Measurements from ENCODE around the gene TMEM141.
"Not testable (repeated sequence)": the region's sequence is repeated elsewhere in the genome, so short reads cannot be mapped to it uniquely, and the experiment has no call there.

TMEM141 gene

DNA sequence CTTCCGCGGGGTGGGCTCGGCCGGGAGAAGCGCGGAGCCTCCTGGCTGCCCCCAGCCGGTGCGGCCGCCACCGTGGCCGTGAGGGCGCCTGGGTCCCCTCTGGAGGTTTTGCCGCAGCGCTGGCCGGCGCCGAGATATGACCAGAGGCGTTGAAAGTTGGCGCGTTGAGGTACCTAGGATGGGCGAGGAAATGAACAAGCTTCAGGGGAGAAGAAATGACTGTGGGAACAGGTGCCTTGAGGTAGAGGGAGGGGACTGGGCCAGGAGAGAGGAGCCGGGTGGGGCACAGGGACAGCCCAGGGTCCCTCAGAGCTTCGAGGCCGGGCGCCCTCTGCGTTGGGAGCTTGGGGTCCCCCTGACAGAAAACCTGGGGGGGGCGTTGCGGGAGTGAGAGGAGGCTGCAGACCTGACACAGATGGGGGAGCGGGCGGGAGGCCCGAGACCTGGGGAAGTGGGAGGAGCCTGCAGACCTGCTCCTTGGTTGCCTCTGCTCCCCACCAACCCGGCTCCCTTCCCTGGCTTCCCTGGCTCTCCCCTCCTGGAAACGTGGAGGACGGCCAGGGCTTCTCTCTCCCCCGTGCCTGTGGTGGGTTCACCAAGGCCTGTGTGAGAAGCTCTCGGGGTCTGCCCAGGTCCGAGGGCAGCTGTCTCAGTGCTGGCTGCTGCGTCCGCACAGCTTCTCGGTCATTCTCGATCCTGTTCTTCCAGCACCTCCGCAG lies 30.8 kb downstream of the TMEM141 start:
- DNase-seq = no peak

DNA sequence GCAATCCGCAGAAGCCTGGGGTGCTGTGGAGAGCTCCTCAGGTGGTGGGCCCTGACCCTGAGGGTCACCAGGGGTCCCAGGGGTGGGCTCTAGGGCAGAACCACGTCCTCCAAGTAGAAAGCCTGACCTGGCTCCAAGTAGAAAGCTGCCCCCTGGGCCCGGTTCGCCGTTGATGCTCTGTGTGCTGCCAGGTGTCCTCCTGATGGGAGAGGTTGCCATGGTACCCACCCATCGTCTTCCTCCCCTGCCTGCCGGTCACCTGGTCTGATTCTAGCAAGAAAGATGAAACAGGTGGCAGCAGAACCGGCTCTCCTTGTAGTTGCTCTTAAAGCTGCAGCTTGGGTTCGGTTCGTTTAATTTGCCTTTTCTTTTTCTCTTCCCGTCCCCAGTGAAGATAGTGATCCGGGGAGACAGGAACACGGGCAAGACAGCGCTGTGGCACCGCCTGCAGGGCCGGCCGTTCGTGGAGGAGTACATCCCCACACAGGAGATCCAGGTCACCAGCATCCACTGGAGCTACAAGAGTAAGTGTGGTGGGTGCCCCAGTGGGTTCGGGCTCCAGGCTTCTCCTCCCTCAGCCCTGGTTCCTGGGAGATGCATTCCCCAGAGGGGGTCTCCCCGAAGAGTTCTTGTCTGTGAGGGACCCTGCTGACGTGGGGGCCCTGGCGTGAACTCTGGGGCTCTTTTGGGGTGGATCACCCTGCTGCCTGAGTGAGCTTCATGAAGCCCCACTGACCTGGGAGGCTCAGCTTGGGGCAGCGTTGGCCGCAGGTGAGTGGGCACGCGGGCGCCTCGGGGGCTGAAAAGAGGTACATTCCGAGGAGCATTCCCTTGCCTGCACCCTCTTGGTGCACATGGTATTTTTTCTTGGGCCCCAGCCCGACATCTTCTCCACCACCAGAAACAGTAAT lies 32.2 kb downstream of the TMEM141 start:
- DNase-seq = no peak

DNA sequence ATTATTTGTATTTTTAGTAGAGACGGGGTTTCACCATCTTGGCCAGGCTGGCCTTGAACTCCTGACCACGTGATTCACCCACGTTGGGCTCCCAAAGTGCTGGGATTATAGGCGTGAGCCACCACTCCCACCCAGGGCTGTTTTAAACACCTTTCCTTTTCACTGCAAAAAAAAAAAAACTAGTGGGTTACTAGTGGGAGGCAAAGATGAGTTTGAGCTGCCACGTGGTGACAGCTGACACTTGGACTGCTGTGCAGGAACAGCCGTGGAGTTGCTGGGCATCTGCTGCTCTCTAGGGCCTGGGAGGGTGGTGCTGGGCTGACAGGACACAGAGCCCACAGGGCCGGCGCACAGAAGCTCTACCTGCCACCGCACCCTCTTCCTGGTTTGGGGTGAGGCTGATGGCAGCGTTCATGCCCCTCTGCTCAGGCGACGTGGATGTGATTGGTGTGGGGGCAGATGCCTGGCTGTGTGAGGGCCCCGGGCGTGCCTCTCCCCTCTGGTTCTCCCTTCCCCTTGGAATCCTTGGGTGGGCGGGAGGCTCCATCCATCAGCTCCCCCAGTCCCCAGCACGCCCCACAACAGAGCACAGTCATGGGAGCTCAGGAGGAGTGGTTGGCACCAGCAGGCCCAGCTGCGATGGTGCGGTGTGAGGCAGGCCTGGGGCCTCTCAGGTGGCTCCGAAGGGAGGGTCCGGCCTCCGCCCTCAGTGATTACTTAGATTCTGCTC lies 33.5 kb downstream of the TMEM141 start:
- no peak for DNase-seq

DNA sequence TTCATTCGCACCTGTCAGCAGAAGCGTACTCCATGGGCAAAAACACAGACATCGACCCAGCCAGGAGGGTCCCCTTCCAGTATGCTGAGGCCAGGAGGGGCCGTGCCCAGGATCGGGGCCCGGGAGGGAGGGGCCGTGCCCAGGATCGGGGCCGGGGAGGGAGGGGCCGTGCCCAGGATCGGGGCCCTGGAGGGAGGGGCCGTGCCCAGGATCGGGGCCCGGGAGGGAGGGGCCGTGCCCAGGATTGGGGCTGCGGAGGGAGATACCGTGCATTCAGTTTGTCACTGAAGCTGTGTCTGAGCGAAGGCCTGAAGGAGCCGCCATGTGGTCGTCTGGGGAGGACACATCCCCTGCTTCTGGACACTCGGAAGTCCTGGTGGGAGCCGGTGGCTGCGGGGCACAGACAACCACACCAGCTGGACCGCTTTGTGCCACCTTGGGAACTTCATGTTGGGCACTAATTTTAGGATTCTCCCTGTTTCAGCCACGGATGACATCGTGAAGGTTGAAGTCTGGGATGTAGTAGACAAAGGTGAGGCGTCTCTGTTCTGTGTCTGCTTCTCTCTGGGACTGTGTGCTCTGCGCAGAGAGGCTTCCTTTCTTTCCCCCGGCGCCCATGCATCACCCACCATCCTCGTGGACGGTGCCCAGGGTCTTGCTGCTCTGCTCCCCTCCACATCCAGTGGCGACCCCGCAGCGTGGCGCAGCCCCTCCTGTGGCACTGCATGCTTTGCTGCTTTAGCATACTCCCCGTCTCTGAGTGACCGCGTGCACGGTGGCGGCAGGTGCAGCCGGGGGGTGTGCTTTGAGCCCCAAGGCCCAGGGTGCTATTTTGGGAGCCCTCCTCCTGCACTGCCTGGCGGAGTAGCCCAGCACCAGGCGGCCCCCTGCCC lies 34.4 kb downstream of the TMEM141 start:
- no peak for DNase-seq

DNA sequence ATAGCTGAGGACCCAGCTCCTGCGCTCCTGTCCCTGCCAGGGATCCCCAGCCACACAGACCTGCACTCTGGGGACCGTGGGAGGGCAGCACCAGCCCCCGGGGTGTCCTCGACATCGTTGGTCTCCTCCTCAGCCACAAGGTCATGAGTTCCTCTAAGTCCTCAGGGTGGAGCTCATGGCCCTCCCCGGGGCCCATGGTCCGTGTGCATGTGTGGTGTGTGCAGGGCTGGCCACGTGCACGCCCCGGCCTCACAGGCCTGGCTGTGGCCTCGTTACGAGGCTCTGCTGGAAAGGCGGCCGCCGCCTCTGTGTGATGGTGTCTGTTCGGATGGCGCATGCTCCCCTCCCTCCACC lies 35.0 kb downstream of the TMEM141 start:
- DNase-seq = no peak

DNA sequence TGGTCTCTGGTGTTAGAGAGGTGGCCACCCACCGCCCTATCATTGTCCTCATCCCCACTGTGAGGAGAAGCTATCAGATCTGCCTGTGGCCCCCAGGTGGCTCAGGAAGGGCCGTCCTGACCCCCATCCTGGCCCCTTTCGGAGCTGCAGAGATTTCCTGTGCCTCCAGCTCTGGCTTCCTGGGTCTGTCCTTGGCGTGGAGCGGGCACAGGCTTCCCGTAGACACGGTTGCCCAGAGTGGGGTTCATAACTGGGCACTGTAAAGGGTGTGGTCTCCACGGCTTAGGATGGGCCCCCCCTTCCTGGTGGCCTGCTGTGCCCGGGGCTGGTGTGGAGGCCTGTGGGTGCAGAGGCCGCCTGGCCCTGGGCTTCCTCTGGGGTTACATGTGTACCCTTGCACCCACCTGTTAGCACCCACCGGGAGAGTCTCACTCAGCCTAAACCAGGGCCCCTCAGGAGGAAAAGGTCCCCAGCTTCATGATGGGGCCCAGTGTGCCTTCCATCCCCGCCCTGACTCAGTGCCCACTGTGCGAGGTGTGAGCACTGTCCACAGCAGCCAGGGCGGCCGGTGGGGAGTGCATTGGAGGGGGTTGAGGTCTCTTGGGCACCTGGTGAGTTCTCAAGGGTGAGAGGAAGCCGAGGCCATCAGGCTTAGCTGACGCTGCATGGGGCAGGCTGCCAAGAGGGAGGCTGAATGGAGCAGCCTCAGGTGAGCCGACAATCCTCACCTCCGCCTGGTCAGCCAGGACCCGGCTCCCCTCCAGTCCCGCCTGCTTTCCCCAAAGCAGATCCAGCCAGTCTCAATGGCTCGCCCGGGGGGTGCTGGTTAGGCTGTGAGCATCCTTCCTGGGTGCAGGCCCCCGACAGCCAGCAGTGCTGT lies 35.8 kb downstream of the TMEM141 start:
- DNase-seq = no peak

DNA sequence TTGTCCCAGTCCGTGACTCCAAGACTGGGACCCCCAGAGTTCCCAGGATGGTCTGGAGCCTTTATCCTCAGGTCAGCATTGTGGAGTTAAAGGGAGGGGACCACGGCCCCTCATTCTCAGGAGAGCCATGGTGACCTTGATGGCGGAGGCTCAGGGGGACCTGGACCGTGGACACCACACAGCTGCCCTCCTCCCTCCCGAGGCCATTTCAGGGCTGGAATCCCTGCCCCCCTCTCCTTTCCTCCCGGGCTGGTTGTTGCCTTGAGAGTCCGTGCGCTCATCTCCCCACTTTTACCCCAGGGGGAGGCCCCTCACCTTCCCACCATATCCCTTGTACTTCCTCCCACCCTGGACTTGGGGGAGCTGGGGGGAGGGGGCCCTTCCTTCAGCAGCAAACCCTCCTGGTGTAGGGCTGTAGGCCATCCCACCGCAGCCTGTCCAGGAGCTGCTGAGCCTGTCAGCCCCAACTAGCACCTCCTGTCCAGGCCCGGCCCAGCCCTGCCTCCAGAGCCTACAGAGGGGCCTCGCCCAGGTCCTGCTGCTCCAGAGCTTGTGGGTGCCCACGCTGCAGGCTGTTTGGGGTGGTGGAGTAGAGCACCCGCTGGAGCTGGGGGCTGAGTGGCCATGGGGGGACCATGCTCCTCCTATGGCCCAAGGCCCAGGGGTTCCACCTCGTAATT lies 36.8 kb downstream of the TMEM141 start:
- no peak for DNase-seq

DNA sequence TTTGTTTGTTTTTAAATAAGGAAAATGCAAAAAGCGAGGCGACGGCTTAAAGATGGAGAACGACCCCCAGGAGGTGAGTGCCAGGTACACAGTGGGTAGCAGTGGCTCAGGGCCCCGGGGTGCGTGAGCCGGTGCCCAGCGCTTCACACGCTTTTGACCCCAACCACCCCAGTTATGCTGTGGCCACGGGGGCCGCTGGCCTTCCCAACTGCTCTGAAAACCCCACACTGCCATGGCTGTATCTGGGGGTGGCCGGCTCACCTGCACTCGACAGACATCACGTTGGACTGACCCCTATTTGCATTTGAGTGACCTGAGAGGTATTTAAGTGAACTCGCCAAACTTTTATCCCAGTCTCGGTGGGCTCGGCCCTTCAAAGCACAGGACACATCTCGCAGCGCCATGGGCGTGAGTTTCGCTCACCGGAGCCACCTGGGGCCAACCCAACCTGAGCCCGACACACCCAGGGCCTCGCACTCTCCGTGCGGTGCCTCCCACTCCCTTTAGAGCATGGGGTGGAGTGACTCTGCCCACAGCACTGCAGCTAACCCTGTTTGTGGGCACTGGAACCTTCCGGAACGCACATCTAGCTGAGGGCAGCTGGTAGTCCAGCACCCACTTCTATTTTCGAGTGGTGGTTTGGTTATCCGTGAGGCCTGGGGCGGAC lies 37.5 kb downstream of the TMEM141 start:
- no peak for DNase-seq

DNA sequence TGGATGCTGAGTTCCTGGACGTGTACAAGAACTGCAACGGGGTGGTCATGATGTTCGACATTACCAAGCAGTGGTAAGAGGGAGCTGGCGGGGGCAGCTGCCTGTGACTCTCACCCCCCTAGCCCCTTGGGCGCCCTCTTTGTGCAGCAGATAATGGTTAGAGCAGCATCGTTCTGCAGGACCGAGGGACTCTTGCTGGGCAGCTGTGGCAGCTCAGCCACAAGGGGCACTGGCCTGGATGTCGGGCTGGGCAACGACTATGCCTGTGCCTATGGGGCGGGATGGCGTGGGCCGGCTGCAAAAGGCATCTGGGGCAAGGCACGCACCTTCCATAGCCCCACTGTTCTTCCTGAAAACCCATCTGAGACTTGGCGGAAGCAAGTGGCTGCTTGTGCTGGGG lies 38.3 kb downstream of the TMEM141 start:
- no peak for DNase-seq

DNA sequence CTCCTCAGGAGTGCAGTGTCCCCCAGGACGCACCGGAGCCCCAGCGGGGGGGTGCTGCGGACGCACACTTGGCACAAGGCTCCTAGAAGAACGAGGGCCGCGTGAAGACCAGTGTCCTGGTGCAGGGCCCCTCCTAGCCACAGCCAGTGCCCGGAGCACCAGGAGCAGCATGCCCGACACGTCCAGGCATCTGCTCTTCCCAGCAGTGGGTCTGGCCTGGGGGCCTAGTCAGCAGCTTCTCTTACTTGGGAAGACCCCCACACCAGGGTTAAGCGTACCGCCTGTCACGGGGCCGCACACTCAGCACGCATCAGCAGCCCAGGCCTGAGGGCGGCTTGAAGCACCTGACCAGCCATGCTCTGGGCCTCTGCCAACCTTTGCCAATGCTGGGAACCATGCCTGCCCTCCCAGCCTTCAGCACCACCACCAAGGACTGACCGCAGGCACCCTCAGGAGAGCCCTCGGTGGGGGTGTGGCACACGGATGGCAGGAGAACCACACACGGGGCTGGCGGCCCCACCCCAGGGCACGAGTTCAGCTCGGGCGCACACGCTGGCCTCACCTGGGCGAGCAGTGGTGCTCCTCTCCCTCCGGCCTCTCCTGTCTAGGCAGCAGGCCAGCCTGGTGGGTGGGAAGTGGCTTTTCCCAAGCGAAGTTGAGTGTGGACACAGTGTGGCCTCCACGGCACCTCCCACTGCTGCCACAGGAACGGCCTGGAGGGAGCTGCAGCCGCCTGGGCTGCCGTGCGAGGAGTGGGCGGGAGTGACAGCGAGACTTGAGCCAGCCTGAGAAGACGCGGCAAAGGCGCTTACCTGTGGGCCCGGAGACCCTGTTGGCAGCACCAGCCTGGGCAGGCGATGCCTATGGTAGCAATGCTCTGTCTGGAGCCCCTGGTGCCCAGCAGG lies 39.1 kb downstream of the TMEM141 start:
- no peak for DNase-seq

DNA sequence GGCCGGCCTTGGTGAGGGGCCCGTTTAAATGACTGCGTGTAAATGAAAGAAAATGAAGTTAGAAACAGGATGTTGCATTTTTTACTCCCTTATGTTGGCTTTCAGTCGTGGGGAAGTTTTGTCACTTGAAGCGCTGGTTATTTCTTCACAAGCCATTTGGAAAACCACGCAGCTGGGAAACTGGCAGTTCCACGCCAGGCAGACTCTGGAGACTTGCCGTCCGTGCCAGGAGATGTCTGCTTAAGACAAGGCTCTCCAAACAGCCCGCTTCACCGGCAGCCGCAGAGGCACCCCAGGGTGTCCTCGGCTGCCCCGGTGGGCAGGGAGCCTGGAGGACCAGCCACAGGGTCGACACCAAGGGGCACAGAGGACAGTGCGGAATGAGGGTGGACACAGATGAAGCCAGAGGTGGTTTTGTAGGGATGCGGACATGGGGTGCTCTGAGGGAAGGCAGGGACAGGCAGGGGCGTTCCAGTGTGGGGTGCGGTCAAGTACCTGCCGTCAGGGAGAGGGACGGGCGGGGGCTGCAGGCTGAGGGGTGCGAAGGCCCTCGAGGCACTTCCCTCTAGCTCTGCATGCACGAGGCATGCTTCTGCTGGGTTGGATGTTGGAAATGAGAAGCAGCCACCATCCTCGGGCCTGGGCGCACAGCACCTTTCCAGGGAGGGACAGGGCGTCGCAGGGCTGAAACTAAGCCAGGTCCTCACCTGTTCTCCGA lies 40.0 kb downstream of the TMEM141 start:
- no peak for DNase-seq

DNA sequence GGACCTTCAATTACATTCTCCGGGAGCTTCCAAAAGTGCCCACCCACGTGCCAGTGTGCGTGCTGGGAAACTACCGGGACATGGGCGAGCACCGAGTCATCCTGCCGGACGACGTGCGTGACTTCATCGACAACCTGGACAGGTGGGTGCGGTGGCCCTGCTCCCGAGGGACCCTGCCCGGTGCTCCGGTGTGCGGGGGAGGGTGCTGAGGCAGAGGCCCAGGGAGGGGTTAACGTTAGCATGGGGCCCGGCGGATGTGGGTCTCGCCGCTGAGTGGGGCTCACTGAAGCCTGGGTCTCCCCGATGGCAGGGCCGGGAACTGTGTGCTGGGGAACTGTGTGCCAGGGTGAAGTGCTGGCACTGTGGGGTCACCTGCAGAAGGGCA lies 40.6 kb downstream of the TMEM141 start:
- DNase-seq = no peak

DNA sequence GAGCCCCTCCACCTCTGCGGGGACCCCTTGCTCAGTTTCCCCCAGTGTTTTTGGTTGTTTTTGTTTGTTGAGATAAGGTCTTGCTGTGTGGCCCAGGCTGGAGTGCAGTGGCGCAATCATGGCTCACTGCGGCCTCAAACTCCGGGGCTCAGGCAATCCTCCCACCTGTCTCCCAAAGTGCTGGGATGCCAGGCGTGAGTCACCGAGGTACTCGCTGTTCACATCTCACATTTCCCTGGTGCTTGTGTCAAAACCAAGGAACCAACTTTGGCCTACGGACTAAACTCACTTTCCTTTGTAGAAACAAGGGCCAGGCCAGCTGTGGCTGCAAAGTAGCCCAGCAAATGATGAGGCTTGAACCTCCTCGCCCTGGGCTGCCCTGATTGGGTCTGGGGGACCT lies 41.4 kb downstream of the TMEM141 start:
- DNase-seq = no peak

DNA sequence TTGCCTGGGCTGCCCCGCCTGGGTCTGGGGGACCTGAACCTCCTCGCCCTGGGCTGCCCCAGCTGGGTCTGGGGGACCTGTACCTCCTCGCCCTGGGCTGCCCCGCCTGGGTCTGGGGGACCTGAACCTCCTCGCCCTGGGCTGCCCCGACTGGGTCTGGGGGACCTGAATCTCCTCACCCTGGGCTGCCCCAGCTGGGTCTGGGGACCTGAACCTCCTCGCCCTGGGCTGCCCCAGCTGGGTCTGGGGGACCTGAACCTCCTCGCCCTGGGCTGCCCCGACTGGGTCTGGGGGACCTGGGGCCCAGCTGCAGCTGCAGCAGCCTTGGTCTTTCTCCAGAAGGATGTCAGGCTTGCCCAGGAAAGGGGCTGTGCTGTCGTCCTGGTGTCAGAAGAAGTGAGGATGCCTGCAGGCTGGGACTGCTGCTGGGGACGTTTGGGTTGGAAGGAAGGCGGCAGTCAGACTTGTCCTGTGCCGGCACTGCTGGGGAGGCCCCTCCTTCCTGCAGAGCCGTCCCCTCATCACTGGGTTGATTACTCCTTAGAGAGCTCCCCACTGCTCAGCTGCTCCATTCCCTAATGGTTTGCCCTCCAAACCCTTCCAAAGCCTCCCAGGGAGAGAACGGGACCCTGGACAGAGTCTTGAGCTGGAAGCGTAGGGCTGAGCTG lies 42.4 kb downstream of the TMEM141 start:
- DNase-seq = not testable (repeated sequence)

DNA sequence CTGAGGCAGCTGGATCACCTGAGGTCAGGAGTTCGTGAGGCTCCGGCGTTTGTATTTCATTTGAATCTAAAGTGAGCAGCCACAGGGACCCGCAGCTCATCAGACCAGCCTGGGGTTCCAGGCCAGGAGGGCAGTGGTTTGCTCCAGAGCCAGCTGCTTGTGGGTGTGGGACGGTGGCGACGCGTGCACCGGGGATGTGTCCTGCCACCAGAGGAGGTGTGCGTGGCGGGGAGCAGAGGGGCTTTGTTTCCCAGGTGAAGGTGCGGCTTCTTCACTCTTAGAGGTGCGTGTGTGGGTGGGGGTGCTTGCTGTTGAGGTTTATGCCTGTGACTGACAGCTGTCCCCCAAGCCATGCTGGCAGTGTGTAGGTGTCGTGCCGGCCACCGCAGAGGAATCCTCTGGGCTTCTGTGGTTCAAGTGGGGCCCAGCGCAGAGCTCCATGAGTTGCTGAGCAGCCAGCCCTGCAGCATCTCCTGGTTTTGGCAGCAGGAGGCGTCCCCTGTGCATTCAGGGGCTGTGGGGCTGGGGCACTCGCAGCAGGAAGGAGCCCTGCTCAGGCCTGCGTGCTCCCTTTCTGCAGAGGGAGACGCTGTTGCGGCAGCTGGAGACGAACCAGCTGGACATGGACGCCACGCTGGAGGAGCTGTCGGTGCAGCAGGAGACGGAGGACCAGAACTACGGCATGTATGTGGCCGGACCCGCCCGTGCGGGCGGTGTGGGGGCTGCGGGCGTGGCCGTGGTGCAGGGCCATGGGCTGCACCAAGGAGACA lies 44.2 kb downstream of the TMEM141 start:
- DNase-seq = no peak

DNA sequence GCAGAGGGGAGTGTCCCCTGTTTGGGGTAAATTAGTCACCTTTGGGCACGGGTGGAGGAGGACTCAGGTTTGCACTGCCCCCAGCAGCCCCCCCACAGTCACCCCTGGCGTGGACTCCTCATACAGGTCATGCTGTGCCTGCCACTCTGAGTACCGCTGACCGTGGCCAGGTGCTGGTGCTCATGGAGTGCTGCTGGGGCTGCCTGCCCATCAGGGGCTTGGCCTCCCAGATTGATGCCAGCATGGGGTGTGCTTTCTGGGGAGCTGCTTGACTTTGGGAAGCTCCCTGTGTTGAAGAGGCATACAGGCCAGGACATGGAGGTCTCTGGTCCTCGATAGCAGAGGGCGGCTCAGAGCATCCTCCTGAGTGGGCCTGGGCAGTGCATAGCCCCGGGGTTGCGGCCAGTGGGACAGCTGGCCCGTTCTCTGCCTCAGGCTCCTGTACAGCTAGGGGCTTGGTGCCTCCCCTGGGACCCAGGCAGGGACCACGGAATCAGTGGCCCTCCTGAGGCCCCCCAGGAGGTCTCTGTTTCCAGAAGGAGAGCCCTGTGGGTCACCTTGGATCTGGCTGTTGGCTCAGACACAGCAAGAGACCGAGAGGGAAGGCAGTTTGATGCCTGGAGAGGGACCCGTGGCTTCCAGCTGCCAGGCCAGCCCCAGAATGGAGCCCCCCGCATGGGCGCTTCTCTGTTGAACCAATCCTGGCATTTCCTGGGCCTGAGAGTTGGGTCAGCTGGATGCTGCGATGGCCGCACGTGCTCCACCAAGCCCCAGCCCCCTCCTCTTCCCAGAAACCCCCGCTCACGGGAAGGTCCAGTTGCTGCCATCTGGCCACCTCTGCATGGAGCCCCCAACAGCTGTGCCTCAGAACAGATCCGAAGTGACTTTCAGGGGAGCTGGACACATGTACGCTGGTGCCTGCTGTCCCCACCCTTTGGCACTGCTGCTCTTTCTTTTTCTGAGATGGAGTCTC lies 45.1 kb downstream of the TMEM141 start:
- DNase-seq = no peak
